Measurements from ENCODE around the gene ULK2. TPM values are rescaled to one million over a fixed set of nuclear protein-coding genes. Genes with fewer than 3 reads are reported as not detected.

The ULK2 gene
- total RNA-seq, 3 donors from 2014 or later = 22.1 to 25.6 (median 23.0) TPM

GRCh38 chr17:19744492-19744891 lies 123.2 kb downstream of the ULK2 start:
- H3K4me3 ChIP-seq = peak overlapping the region; percentile 49 to 77 (median 50)
- H3K27me3 ChIP-seq = no peaks in the 10 kb centered on the region
- no peaks in the 10 kb centered on the region for H3K9me3 ChIP-seq
- TF ChIP-seq, protein P1, sequence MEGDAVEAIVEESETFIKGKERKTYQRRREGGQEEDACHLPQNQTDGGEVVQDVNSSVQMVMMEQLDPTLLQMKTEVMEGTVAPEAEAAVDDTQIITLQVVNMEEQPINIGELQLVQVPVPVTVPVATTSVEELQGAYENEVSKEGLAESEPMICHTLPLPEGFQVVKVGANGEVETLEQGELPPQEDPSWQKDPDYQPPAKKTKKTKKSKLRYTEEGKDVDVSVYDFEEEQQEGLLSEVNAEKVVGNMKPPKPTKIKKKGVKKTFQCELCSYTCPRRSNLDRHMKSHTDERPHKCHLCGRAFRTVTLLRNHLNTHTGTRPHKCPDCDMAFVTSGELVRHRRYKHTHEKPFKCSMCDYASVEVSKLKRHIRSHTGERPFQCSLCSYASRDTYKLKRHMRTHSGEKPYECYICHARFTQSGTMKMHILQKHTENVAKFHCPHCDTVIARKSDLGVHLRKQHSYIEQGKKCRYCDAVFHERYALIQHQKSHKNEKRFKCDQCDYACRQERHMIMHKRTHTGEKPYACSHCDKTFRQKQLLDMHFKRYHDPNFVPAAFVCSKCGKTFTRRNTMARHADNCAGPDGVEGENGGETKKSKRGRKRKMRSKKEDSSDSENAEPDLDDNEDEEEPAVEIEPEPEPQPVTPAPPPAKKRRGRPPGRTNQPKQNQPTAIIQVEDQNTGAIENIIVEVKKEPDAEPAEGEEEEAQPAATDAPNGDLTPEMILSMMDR (IDR thresholded peaks at IDR 0.05) = no peak
- TF ChIP-seq POLR2A (IDR thresholded peaks at IDR 0.05) = no peak
- no peak for TF ChIP-seq POLR2AphosphoS5 (IDR thresholded peaks at IDR 0.05)
- peak overlapping the region; percentile 72 to 84 for H3K27ac ChIP-seq
- no peak for DNase-seq (ENCODE audit: low spot score in 2 of 2)
- H3K4me1 ChIP-seq = peaks cover 3 to 5% of the 10 kb centered on the region in 2 donors
- no peaks in the 10 kb centered on the region for H3K36me3 ChIP-seq
- intact Hi-C loops (cut with DNase I; ENCODE audit: low total_unique reads) = no loop called here

GRCh38 chr17:19743101-19744100 lies 124.3 kb downstream of the ULK2 start:
- Histone ChIP-seq H3K36me3 (no peaks in the 10 kb centered on the region), H3K27ac (no peak overlapping the region), H3K4me3 (no peak overlapping the region), H3K9me3 (no peaks in the 10 kb centered on the region), H3K4me1 (peaks cover 3 to 5% of the 10 kb centered on the region in 2 donors), H3K27me3 (no peaks in the 10 kb centered on the region)
- intact Hi-C loops (cut with DNase I; ENCODE audit: low total_unique reads) = no loop called here
- TF ChIP-seq POLR2AphosphoS5 (IDR thresholded peaks at IDR 0.05) (no peak), POLR2A (IDR thresholded peaks at IDR 0.05) (no peak)
- TF ChIP-seq, protein P1 (IDR thresholded peaks at IDR 0.05) = no peak
- DNase-seq (ENCODE audit: low spot score in 2 of 2) = no peak

GRCh38 chr17:19742495-19742894 lies 125.2 kb downstream of the ULK2 start:
- no peak overlapping the region for H3K27ac ChIP-seq
- no peak overlapping the region for H3K4me3 ChIP-seq
- intact Hi-C loops (cut with DNase I; ENCODE audit: low total_unique reads) = loop anchor here (1.0 kb wide), 1 partner anchor 24 kb away; no protein-coding TSS in a partner anchor
- H3K27me3 ChIP-seq = no peaks in the 10 kb centered on the region
- H3K36me3 ChIP-seq = no peaks in the 10 kb centered on the region
- H3K9me3 ChIP-seq = no peaks in the 10 kb centered on the region
- TF ChIP-seq POLR2AphosphoS5 (IDR thresholded peaks at IDR 0.05) (no peak), POLR2A (IDR thresholded peaks at IDR 0.05) (no peak)
- TF ChIP-seq, protein P1 (IDR thresholded peaks at IDR 0.05) = no peak
- no peak for DNase-seq (ENCODE audit: low spot score in 2 of 2)
- peaks cover 3 to 5% of the 10 kb centered on the region in 2 donors for H3K4me1 ChIP-seq

DNA sequence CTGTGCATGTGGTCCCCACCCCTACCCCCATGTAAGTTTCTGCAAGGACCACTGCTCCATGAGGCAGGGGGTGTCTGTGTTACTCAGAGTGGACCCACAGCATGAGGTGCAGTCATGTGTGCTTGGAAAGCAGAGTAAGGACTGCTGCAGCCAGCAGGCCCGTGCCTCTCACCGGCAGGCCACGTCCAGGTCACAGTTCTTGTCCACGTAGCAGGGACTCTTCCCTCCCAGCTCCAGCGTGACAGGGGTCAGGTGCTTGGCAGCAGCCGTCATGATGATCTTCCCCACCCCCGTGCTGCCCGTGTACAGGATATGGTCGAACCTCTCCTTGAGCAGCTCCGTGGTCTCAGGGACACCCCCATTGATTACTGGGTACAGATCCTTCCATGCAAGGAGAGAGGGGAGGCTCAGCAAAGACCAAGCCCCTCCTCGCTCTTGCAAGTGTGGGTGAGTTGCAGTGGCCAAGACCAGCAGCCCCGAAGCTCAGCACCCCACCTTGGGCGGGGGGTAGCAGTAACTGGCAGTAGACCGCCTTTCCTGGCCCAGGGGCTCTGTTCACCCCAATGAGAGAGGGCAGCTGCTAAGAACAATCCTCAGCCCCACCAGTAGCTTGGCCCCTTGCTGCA lies 125.8 kb downstream of the ULK2 start:
- Histone ChIP-seq H3K27ac (no peak overlapping the region), H3K4me1 (peaks cover 3 to 5% of the 10 kb centered on the region in 2 donors), H3K36me3 (no peaks in the 10 kb centered on the region), H3K27me3 (no peaks in the 10 kb centered on the region), H3K4me3 (no peak overlapping the region), H3K9me3 (no peaks in the 10 kb centered on the region)
- DNase-seq (ENCODE audit: low spot score in 2 of 2) = no peak
- TF ChIP-seq, protein P1 (IDR thresholded peaks at IDR 0.05) = no peak
- intact Hi-C loops (cut with DNase I; ENCODE audit: low total_unique reads) = loop anchor here (1.0 kb wide), 1 partner anchor 24 kb away; no protein-coding TSS in a partner anchor

DNA sequence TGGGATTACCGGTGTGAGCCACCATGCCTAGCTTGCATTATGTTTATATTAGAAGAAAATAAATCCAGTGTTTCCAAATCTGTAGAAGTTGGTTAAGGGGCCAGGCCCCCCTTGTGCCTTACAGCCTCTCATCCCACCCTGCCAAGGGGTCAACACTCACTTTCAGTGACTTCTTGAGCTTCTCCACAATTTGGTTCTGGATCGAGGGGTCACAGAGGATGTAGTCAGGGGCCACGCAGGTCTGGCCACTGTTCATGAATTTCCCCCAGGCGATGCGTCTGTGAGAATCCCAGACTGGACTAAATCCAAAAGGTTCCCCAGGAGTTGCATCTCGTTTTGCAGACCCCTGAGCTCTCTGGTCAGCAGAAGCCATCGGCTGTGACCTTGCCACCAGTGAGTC lies 126.8 kb downstream of the ULK2 start:
- no peak for DNase-seq (ENCODE audit: low spot score in 2 of 2)
- Histone ChIP-seq H3K36me3 (no peaks in the 10 kb centered on the region), H3K4me3 (no peak overlapping the region), H3K27me3 (no peaks in the 10 kb centered on the region), H3K27ac (no peak overlapping the region), H3K4me1 (peaks cover 3 to 5% of the 10 kb centered on the region in 2 donors), H3K9me3 (no peaks in the 10 kb centered on the region)
- TF ChIP-seq POLR2AphosphoS5 (IDR thresholded peaks at IDR 0.05) (no peak), POLR2A (IDR thresholded peaks at IDR 0.05) (no peak)
- TF ChIP-seq, protein P1 (IDR thresholded peaks at IDR 0.05) = no peak
- intact Hi-C loops (cut with DNase I; ENCODE audit: low total_unique reads) = no loop called here

All from breast epithelium (tissue), 4 donors.